H9 (cell line): Measurements from ENCODE around the gene CCDC187. TPM values are rescaled to one million over a fixed set of nuclear protein-coding genes. Genes with fewer than 3 reads are reported as not detected.

Source experiments
- DNase-seq: peaks from one replicate; pipeline ENCODE4 v3.0.0-alpha.2; 2017
- H2AFZ ChIP-seq: one replicate; pipeline ENCODE4 v1.6.1; 2013; ENCODE audit warnings: mild to moderate bottlenecking, low read length, control low read depth, moderate library complexity
- H2AK5ac ChIP-seq: 2 replicates; pipeline ENCODE4 v1.6.1; 2013; ENCODE audit warnings: low read length, control low read depth, mixed read lengths; ENCODE audit not compliant: insufficient read length
- H2BK120ac ChIP-seq: one replicate; pipeline ENCODE4 v1.6.1; 2013; ENCODE audit warnings: low read depth, mild to moderate bottlenecking, low read length, control low read depth, inconsistent platforms; ENCODE audit not compliant: poor library complexity, severe bottlenecking
- H2BK12ac ChIP-seq: 2 replicates; pipeline ENCODE4 v1.6.1; 2013; ENCODE audit warnings: low read length, control low read depth, mixed read lengths, low read depth; ENCODE audit not compliant: insufficient read length
- H2BK15ac ChIP-seq: 2 replicates; pipeline ENCODE4 v1.6.1; 2013; ENCODE audit warnings: low read depth, low read length, control low read depth
- H2BK20ac ChIP-seq: one replicate; pipeline ENCODE4 v1.6.1; 2013; ENCODE audit warnings: low read depth, mild to moderate bottlenecking, low read length, control low read depth, inconsistent platforms; ENCODE audit not compliant: poor library complexity, severe bottlenecking
- H2BK5ac ChIP-seq: 2 replicates; pipeline ENCODE4 v1.6.1; 2013; ENCODE audit warnings: low read length, control low read depth, mixed read lengths; ENCODE audit not compliant: insufficient read length
- H3K14ac ChIP-seq: 2 replicates; pipeline ENCODE4 v1.6.1; 2013; ENCODE audit warnings: low read length, control low read depth; ENCODE audit not compliant: insufficient read depth
- H3K18ac ChIP-seq: 2 replicates; pipeline ENCODE4 v1.6.1; 2013; ENCODE audit warnings: low read depth, mild to moderate bottlenecking, mixed read lengths, low read length, control low read depth; ENCODE audit not compliant: insufficient read length
- H3K23ac ChIP-seq: 2 replicates; pipeline ENCODE4 v1.6.1; 2013; ENCODE audit warnings: low read length, control low read depth, mixed read lengths, low read depth; ENCODE audit not compliant: insufficient read length
- H3K23me2 ChIP-seq: 2 replicates; pipeline ENCODE4 v1.6.1; 2013; ENCODE audit warnings: low read depth, mild to moderate bottlenecking, mixed read lengths, low read length, control low read depth; ENCODE audit not compliant: insufficient read length, poor library complexity, severe bottlenecking
- H3K27ac ChIP-seq: 2 replicates; pipeline ENCODE4 v1.5.1; 2013; ENCODE audit warnings: low read length, control low read depth, mixed read lengths, low read depth; ENCODE audit not compliant: insufficient read length
- H3K27me3 ChIP-seq: 2 replicates; pipeline ENCODE4 v1.6.1; 2013; ENCODE audit warnings: low read length, control low read depth, inconsistent platforms; ENCODE audit not compliant: insufficient read depth
- H3K4ac ChIP-seq: 2 replicates; pipeline ENCODE4 v1.6.1; 2013; ENCODE audit warnings: low read depth, mild to moderate bottlenecking, control low read depth, inconsistent platforms, low read length, moderate library complexity
- H3K4me1 ChIP-seq: 2 replicates; pipeline ENCODE4 v1.6.1; 2013; ENCODE audit warnings: low read length, control low read depth, inconsistent platforms; ENCODE audit not compliant: insufficient read depth
- H3K4me2 ChIP-seq: 2 replicates; pipeline ENCODE4 v1.6.1; 2013; ENCODE audit warnings: low read length, control low read depth, mixed read lengths; ENCODE audit not compliant: insufficient read length, insufficient read depth
- H3K56ac ChIP-seq: 2 replicates; pipeline ENCODE4 v1.6.1; 2013; ENCODE audit warnings: low read depth, mild to moderate bottlenecking, mixed read lengths, low read length, control low read depth; ENCODE audit not compliant: insufficient read length
- H3K79me1 ChIP-seq: 2 replicates; pipeline ENCODE4 v1.6.1; 2013; ENCODE audit warnings: low read depth, mild to moderate bottlenecking, moderate library complexity, low read length, control low read depth, inconsistent platforms; ENCODE audit not compliant: insufficient read depth, poor library complexity, severe bottlenecking
- H3K79me2 ChIP-seq: 2 replicates; pipeline ENCODE4 v1.6.1; 2013; ENCODE audit warnings: low read length, control low read depth, inconsistent platforms; ENCODE audit not compliant: insufficient read depth
- H3K9ac ChIP-seq: 2 replicates; pipeline ENCODE4 v1.6.1; 2013; ENCODE audit warnings: low read length, control low read depth, mixed read lengths; ENCODE audit not compliant: insufficient read length; ENCODE audit errors: extremely low read depth
- H3K9me3 ChIP-seq: one replicate; pipeline ENCODE4 v1.6.1; 2013; ENCODE audit warnings: low read depth, low read length, inconsistent platforms; ENCODE audit not compliant: control insufficient read depth
- H3T11ph ChIP-seq: one replicate; pipeline ENCODE4 v1.6.1; 2013; ENCODE audit warnings: mild to moderate bottlenecking, low read length, control low read depth, inconsistent platforms
- H4K20me1 ChIP-seq: one replicate; pipeline ENCODE4 v1.6.1; 2013; ENCODE audit not compliant: control insufficient read depth, insufficient read length, insufficient read depth
- H4K5ac ChIP-seq: 2 replicates; pipeline ENCODE4 v1.6.1; 2013; ENCODE audit warnings: low read depth, mild to moderate bottlenecking, mixed read lengths, low read length, control low read depth; ENCODE audit not compliant: insufficient read length
- H4K8ac ChIP-seq: replicated peaks from 2 replicates; pipeline ENCODE4 v1.6.1; 2013; ENCODE audit warnings: low read length, control low read depth, mixed read lengths, low read depth; ENCODE audit not compliant: insufficient read length
- H4K91ac ChIP-seq: 2 replicates; pipeline ENCODE4 v1.6.1; 2013; ENCODE audit warnings: low read depth, mild to moderate bottlenecking, moderate library complexity, mixed read lengths, low read length, control low read depth; ENCODE audit not compliant: insufficient read length
- H3K27ac Mint-ChIP-seq, 3 experiments: 2 replicates in 2 of 3; 3 replicates in 1 of 3; pipeline ENCODE4 v1.8.0; 2020 to 2021; ENCODE audit warnings: mixed read lengths in 3 of 3, mild to moderate bottlenecking in 1 of 3, moderate library complexity in 1 of 3
- H3K27me3 Mint-ChIP-seq: 2 replicates; pipeline ENCODE4 v1.8.0; 2021; ENCODE audit warnings: low read depth, mild to moderate bottlenecking, moderate library complexity, mixed read lengths
- H3K36me3 Mint-ChIP-seq, 3 experiments: 2 replicates in 2 of 3; 3 replicates in 1 of 3; pipeline ENCODE4 v1.8.0; 2020 to 2021; ENCODE audit warnings: low read depth in 3 of 3, mixed read lengths in 3 of 3; ENCODE audit not compliant: insufficient read depth in 1 of 3
- H3K4me1 Mint-ChIP-seq, 2 experiments: 2 replicates each; pipeline ENCODE4 v1.8.0; 2020; ENCODE audit warnings: mixed read lengths in 2 of 2
- H3K4me3 Mint-ChIP-seq, 2 experiments: 2 replicates in 1 of 2; 3 replicates in 1 of 2; pipeline ENCODE4 v1.8.0; 2020 to 2021; ENCODE audit warnings: mild to moderate bottlenecking in 2 of 2, mixed read lengths in 2 of 2, moderate library complexity in 1 of 2
- H3K9me3 Mint-ChIP-seq, 2 experiments: 2 replicates in 1 of 2; 3 replicates in 1 of 2; pipeline ENCODE4 v1.8.0; 2020; ENCODE audit warnings: mild to moderate bottlenecking in 2 of 2, mixed read lengths in 2 of 2, moderate library complexity in 1 of 2
- WGBS: extraction: QIAGEN DNeasy Blood & Tissue Kit; methylation state at CpG from one replicate; pipeline ENCODE4 v1.1.7; 2013; ENCODE audit warnings: missing lambda C conversion rate, low lambda C conversion rate, mixed read lengths; ENCODE audit not compliant: insufficient read length; ENCODE audit errors: extremely low coverage; 5-methylcytosine and 5-hydroxymethylcytosine counted together
- total RNA-seq: library from RNA; stranded (reverse); gene quantifications from 2 replicates; pipeline ENCODE4 v1.2.1, GENCODE V29; 2021
- TF ChIP-seq, protein P1 (sequence below): fragments of 200-600 bp; sonication (generic); conservative IDR thresholded peaks from 3 replicates; pipeline ENCODE4 v1.8.0; 2021; ENCODE audit warnings: antibody characterized with exemption, mild to moderate bottlenecking

Gene CCDC187
- total RNA-seq, 1 experiment from 2014 or later, result 0.07 TPM

DNA sequence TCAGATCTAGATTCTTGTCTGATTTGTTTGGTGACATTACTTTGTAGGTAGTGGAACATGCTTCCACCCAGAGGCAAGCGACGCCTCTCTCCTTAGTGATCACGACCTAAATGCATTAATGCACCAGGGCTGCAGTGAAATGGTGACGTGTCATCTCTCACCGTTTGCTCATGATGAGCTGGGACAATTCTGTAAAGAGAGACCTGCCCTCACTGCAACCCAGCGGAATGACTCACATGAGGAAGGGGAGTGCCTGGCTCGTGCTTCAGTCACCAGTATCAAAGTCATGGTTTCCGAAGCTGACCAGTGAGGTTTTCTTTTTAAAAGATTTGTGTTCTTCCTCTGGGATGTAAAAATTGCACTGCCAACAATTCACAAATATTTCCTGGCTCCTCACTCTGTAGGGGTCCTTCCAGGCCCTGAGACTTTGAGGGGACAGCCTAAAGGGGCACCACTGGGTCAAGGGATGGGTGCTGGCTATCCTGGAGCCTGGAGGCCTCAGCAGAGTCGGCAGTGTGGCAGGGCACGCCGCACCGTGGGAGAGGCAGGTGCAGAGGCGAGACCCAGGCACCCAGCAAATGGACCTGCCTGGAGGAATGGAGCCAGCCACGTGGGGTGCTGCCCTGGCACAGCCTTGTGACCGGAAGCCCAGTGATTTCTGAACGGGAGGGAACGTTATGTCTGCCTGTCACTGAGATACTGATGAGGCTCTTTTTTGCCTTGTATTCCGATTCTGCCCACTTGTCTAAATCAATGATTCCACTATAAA, 75.6 kb downstream of the CCDC187 start:
- Histone ChIP-seq H4K20me1 (no peaks in the 10 kb centered on the region), H3K9me3 (no peaks in the 10 kb centered on the region), H2BK20ac (no peak overlapping the region), H3K56ac (no peak overlapping the region), H2AFZ (no peak overlapping the region), H2BK120ac (no peak overlapping the region), H3K4ac (no peak overlapping the region), H4K8ac (no peak overlapping the region), H3K9ac (no peak overlapping the region), H3K27me3 (no peaks in the 10 kb centered on the region), H4K5ac (no peak overlapping the region), H3K23me2 (no peaks in the 10 kb centered on the region), H3K18ac (no peak overlapping the region), H2BK15ac (no peak overlapping the region), H3K79me1 (no peaks in the 10 kb centered on the region), H2BK5ac (no peak overlapping the region), H2BK12ac (no peak overlapping the region), H3K14ac (no peak overlapping the region), H2AK5ac (no peak overlapping the region), H3K4me2 (no peak overlapping the region), H3K79me2 (peaks cover 4% of the 10 kb centered on the region; the same call in 1 of the 2 replicates), H4K91ac (no peak overlapping the region), H3K4me1 (no peaks in the 10 kb centered on the region), H3T11ph (no peak overlapping the region), H3K27ac (no peak overlapping the region), H3K23ac (no peak overlapping the region)
- no CpG with 5 or more reads among the region's 18 CpGs for WGBS
- Mint-ChIP-seq H3K4me3 (no peak overlapping the region), H3K27me3 (no peaks in the 10 kb centered on the region), H3K9me3 (no peaks in the 10 kb centered on the region), H3K27ac (peak overlapping the region in 2 of 3 experiments; percentile 37 to 44; a peak in 2 of 7 replicates), H3K36me3 (peaks cover 14 to 15% (median 14%) of the 10 kb centered on the region in 3 experiments), H3K4me1 (peaks cover 1 to 6% of the 10 kb centered on the region in 2 experiments)
- DNase-seq, result no peak
- TF ChIP-seq, protein P1, sequence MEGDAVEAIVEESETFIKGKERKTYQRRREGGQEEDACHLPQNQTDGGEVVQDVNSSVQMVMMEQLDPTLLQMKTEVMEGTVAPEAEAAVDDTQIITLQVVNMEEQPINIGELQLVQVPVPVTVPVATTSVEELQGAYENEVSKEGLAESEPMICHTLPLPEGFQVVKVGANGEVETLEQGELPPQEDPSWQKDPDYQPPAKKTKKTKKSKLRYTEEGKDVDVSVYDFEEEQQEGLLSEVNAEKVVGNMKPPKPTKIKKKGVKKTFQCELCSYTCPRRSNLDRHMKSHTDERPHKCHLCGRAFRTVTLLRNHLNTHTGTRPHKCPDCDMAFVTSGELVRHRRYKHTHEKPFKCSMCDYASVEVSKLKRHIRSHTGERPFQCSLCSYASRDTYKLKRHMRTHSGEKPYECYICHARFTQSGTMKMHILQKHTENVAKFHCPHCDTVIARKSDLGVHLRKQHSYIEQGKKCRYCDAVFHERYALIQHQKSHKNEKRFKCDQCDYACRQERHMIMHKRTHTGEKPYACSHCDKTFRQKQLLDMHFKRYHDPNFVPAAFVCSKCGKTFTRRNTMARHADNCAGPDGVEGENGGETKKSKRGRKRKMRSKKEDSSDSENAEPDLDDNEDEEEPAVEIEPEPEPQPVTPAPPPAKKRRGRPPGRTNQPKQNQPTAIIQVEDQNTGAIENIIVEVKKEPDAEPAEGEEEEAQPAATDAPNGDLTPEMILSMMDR, result no peak
